SK-N-SH (cell line): ENCODE measurements around the gene PRLR. TPM values are rescaled to one million over a fixed set of nuclear protein-coding genes. Genes with fewer than 3 reads are reported as not detected.

Experiments used
- CTCF ChIA-PET: fragments of 300-600, 350-600 bp; formaldehyde crosslinking; extraction: SDS; loops from one replicate; lab custom pipeline; 2021; lab: Yijun Ruan, JAX
- POLR2A ChIA-PET: fragments of 350-600 bp; sonication (Branson Sonifier 250); formaldehyde crosslinking; extraction: SDS; loops from one replicate; lab custom pipeline; 2020; ENCODE audit warnings: antibody characterized with exemption, inconsistent platforms; lab: Yijun Ruan, JAX
- DNase-seq: peaks from one replicate; pipeline ENCODE4 v3.0.0; 2012
- H2AFZ ChIP-seq: fragments of 200-600 bp; sonication (generic); 2 replicates; pipeline ENCODE4 v1.8.1; 2016; ENCODE audit warnings: antibody characterized with exemption, mild to moderate bottlenecking, low read depth
- H3F3A ChIP-seq: fragments of 200-600 bp; sonication (generic); replicated peaks from 2 replicates; pipeline ENCODE3; 2016; ENCODE audit warnings: antibody characterized with exemption, mild to moderate bottlenecking; ENCODE audit not compliant: insufficient read depth
- H3K27ac ChIP-seq, 2 experiments: fragments of 200-500 bp in 1 of 2; fragments of 200-600 bp in 1 of 2; sonication (Bioruptor generic) in 1 of 2; sonication (generic), shearing (Covaris generic) in 1 of 2; 2 replicates each; pipeline versions ENCODE4 v1.5.1 to v1.6.1; 2014 to 2016; ENCODE audit warnings: low read depth in 2 of 2, inconsistent platforms in 1 of 2, low read length in 1 of 2, mild to moderate bottlenecking in 1 of 2, mixed read lengths in 1 of 2
- H3K27me3 ChIP-seq: fragments of 200-600 bp; sonication (generic), shearing (Covaris generic); 2 replicates; pipeline ENCODE4 v1.6.1; 2016; ENCODE audit warnings: mixed run types; ENCODE audit not compliant: insufficient read depth
- H3K36me3 ChIP-seq, 2 experiments: fragments of 200-500 bp in 1 of 2; fragments of 200-600 bp in 1 of 2; sonication (Bioruptor generic) in 1 of 2; sonication (generic) in 1 of 2; replicated peaks in 1 of 2; 2 replicates each; pipeline versions ENCODE3 to v1.5.1; 2014 to 2016; ENCODE audit warnings: low read length in 1 of 2, mild to moderate bottlenecking in 1 of 2; ENCODE audit not compliant: insufficient read depth in 2 of 2, control insufficient read depth in 1 of 2
- H3K4me1 ChIP-seq, 2 experiments: fragments of 200-500 bp in 1 of 2; fragments of 200-600 bp in 1 of 2; sonication (Bioruptor generic) in 1 of 2; sonication (generic), shearing (Covaris generic) in 1 of 2; 2 replicates each; pipeline versions ENCODE4 v1.5.1 to v1.6.1; 2014 to 2016; ENCODE audit warnings: low read depth in 1 of 2, low read length in 1 of 2, mixed run types in 1 of 2; ENCODE audit not compliant: insufficient read depth in 2 of 2, control insufficient read depth in 1 of 2
- H3K4me2 ChIP-seq: fragments of 200-600 bp; sonication (generic), shearing (Covaris generic); 2 replicates; pipeline ENCODE4 v1.6.1; 2017; ENCODE audit warnings: mixed run types
- H3K4me3 ChIP-seq, 2 experiments: fragments of 200-500 bp in 1 of 2; fragments of 200-600 bp in 1 of 2; sonication (Bioruptor generic) in 1 of 2; sonication (generic), shearing (Covaris generic) in 1 of 2; 2 replicates each; pipeline versions ENCODE4 v1.5.1 to v1.8.1; 2014 to 2016; ENCODE audit warnings: low read depth in 2 of 2, inconsistent platforms in 1 of 2, low read length in 1 of 2, mild to moderate bottlenecking in 1 of 2, mixed read lengths in 1 of 2, moderate library complexity in 1 of 2
- H3K79me2 ChIP-seq: fragments of 200-600 bp; sonication (generic); 2 replicates; pipeline ENCODE4 v1.8.1; 2017; ENCODE audit warnings: mild to moderate bottlenecking; ENCODE audit not compliant: insufficient read depth
- H3K9ac ChIP-seq: fragments of 200-600 bp; sonication (generic); 2 replicates; pipeline ENCODE4 v1.6.1; 2017; ENCODE audit warnings: mixed run types
- H3K9me2 ChIP-seq: fragments of 200-600 bp; sonication (generic); 2 replicates; pipeline ENCODE4 v1.6.1; 2017; ENCODE audit warnings: mixed run types
- H3K9me3 ChIP-seq: fragments of 200-600 bp; sonication (generic); 2 replicates; pipeline ENCODE4 v1.6.1; 2017; ENCODE audit warnings: mixed run types, mild to moderate bottlenecking, moderate library complexity
- H4K20me1 ChIP-seq: fragments of 200-600 bp; sonication (generic); 2 replicates; pipeline ENCODE4 v1.6.1; 2017; ENCODE audit warnings: mild to moderate bottlenecking, mixed run types; ENCODE audit not compliant: insufficient read depth
- CHD2 ChIP-seq: fragments of 150-350 bp; IDR thresholded peaks from 2 replicates; pipeline ENCODE4 v1.6.1; 2018; ENCODE audit warnings: low read length; ENCODE audit not compliant: partially characterized antibody
- ELF1 ChIP-seq: IDR thresholded peaks from 2 replicates; pipeline ENCODE4 v1.4.0; 2012
- EP300 ChIP-seq, 2 experiments: IDR thresholded peaks; 2 replicates each; pipeline versions ENCODE4 v1.4.0 to v1.6.1; 2012; ENCODE audit warnings: borderline replicate concordance in 1 of 2, low read depth in 1 of 2, low read length in 1 of 2
- EZH2phosphoT487 ChIP-seq: fragments of 200-600 bp; sonication (generic); IDR thresholded peaks from 2 replicates; pipeline ENCODE4 v1.6.1; 2017; ENCODE audit warnings: low read depth, mixed run types, mild to moderate bottlenecking, antibody characterized with exemption, moderate library complexity, borderline replicate concordance
- GABPA ChIP-seq: IDR thresholded peaks from 2 replicates; pipeline ENCODE4 v1.4.0; 2012; ENCODE audit warnings: low read depth, mild to moderate bottlenecking
- GATA2 ChIP-seq: sonication (generic); formaldehyde crosslinking; IDR thresholded peaks from 2 replicates; pipeline ENCODE4 v1.5.0; 2020; ENCODE audit warnings: mild to moderate bottlenecking, missing genetic modification reagents
- JUND ChIP-seq: IDR thresholded peaks from 2 replicates; pipeline ENCODE4 v1.4.0; 2012
- MXI1 ChIP-seq: IDR thresholded peaks from 2 replicates; pipeline ENCODE4 v1.6.1; 2012; ENCODE audit warnings: mild to moderate bottlenecking, low read depth, low read length, improper control_type of control experiment
- NRF1 ChIP-seq: IDR thresholded peaks from 2 replicates; pipeline ENCODE4 v1.6.1; 2012; ENCODE audit warnings: low read depth, mild to moderate bottlenecking, low read length
- POLR2AphosphoS5 ChIP-seq: IDR thresholded peaks from 2 replicates; pipeline ENCODE4 v1.6.1; 2012; ENCODE audit warnings: low read depth, low read length
- RCOR1 ChIP-seq: fragments of 150-350 bp; IDR thresholded peaks from 2 replicates; pipeline ENCODE4 v1.6.1; 2017; ENCODE audit warnings: antibody characterized with exemption, low read length
- TAF1 ChIP-seq: IDR thresholded peaks from 2 replicates; pipeline ENCODE4 v1.6.1; 2012; ENCODE audit warnings: low read depth, mild to moderate bottlenecking, low read length, moderate library complexity, borderline replicate concordance
- TCF12 ChIP-seq: IDR thresholded peaks from 2 replicates; pipeline ENCODE4 v1.4.0; 2012
- WGBS: methylation state at CpG from one replicate; pipeline ENCODE4 v1.1.6; 2017; ENCODE audit warnings: low lambda C conversion rate; 5-methylcytosine and 5-hydroxymethylcytosine counted together
- polyA plus RNA-seq, 3 experiments: library from polyadenylated mRNA; depleted of rRNA; stranded (reverse); fragments of >200 nt; gene quantifications; 2 replicates each; pipeline ENCODE4 v1.2.3, GENCODE V29; 2012
- TF ChIP-seq, protein P1 (sequence below): IDR thresholded peaks from 2 replicates; pipeline ENCODE4; 2012
- TF ChIP-seq, protein P2 (sequence below): fragments of 150-350 bp; IDR thresholded peaks from 2 replicates; pipeline ENCODE4 v1.6.1; 2016; ENCODE audit warnings: mild to moderate bottlenecking, low read depth, low read length

Gene PRLR
- polyA plus RNA-seq, 1 of the 3 experiments (the other 2 are of a cell fraction): 0.13 TPM

DNA sequence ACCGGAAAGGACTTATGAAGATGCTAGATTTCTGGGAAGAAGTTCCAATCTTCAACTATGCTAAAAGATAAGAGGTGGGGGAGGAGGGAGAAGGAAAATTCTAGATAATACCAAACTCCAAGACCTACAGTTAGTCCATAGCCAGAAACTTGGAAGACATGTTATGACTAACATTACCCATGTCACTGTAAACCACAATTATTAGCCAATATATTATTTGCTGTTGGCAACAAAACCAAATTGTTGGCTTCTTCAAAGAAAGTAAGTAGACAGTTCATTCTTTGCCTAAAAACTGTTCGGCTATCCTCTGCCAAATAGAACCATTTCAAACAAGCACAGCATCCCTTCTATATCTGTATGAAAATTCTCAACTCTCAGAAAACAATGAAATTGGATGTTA lies 25.1 kb downstream of the PRLR start (continued):
- TF ChIP-seq ELF1 (no peak), TCF12 (no peak), MXI1 (no peak), EZH2phosphoT487 (no peak)

DNA sequence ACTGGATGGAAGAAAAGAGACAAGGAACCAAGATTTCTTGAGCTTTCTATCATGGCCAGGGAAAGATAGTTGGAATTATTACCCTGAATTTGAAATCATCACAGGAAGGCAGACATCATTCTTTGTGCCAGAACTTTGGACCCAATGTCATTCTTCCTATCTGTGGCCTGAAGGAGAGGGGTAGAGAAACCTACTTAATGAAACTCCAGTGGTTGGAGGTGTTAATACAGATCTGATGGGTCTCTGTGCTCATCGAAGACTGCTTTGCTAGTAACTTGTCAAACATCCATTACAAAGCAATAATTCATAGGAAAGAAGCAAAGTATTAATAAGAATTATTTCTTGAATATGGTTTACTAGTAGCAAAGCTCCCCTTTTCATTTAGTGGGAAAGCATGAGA lies 26.9 kb downstream of the PRLR start:
- H3K27ac ChIP-seq: no peak overlapping the region
- no peaks in the 10 kb centered on the region for H3F3A ChIP-seq
- H3K9me2 ChIP-seq: no peaks in the 10 kb centered on the region
- no peaks in the 10 kb centered on the region for H3K9me3 ChIP-seq
- H3K4me1 ChIP-seq: peaks cover 0 to 2% of the 10 kb centered on the region in 2 experiments; a peak in 1 of 4 replicates
- no peaks in the 10 kb centered on the region for H3K36me3 ChIP-seq
- ChIA-PET POLR2A (no interaction called here), CTCF (interaction anchor here (0.5 to 2.3 kb wide), 8 partner anchors 10 to 233 kb away, joined by 3 to 14 read pairs (median 5); no protein-coding TSS in a partner anchor)
- no peak overlapping the region for H3K4me2 ChIP-seq
- H3K79me2 ChIP-seq: no peaks in the 10 kb centered on the region
- no peak for DNase-seq
- H3K4me3 ChIP-seq: no peak overlapping the region
- H3K9ac ChIP-seq: no peak overlapping the region
- H2AFZ ChIP-seq: no peak overlapping the region
- 17% methylated on average over 1 of the region's 1 CpG for WGBS
- no peak for TF ChIP-seq JUND
- TF ChIP-seq, protein P1, sequence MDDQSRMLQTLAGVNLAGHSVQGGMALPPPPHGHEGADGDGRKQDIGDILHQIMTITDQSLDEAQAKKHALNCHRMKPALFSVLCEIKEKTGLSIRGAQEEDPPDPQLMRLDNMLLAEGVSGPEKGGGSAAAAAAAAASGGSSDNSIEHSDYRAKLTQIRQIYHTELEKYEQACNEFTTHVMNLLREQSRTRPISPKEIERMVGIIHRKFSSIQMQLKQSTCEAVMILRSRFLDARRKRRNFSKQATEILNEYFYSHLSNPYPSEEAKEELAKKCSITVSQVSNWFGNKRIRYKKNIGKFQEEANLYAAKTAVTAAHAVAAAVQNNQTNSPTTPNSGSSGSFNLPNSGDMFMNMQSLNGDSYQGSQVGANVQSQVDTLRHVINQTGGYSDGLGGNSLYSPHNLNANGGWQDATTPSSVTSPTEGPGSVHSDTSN: no peak
- TF ChIP-seq TAF1: no peak
- TF ChIP-seq CHD2: no peak
- no peak for TF ChIP-seq RCOR1
- TF ChIP-seq EP300 (IDR thresholded peaks at IDR 0.05; ENCODE audit: borderline replicate concordance in 1 of 2, low read depth in 1 of 2, low read length in 1 of 2): no peak
- no peak for TF ChIP-seq GABPA
- no peak for TF ChIP-seq ELF1
- no peak for TF ChIP-seq NRF1
- TF ChIP-seq, protein P2, sequence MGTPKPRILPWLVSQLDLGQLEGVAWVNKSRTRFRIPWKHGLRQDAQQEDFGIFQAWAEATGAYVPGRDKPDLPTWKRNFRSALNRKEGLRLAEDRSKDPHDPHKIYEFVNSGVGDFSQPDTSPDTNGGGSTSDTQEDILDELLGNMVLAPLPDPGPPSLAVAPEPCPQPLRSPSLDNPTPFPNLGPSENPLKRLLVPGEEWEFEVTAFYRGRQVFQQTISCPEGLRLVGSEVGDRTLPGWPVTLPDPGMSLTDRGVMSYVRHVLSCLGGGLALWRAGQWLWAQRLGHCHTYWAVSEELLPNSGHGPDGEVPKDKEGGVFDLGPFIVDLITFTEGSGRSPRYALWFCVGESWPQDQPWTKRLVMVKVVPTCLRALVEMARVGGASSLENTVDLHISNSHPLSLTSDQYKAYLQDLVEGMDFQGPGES: no peak
- no peak for TF ChIP-seq POLR2AphosphoS5
- no peak for TF ChIP-seq GATA2 (CRISPR knock-in tag)
- TF ChIP-seq, all 33 proteins: peak for 0
- no peaks in the 10 kb centered on the region for H4K20me1 ChIP-seq
- peaks cover 7% of the 10 kb centered on the region; the same call in 1 of the 2 replicates for H3K27me3 ChIP-seq
